K562 (cell line): ENCODE measurements around the gene ORMDL2. TPM values are rescaled to one million over a fixed set of nuclear protein-coding genes. Genes with fewer than 3 reads are reported as not detected.

Source experiments
- BDP1 ChIP-seq: IDR thresholded peaks from 3 replicates; pipeline ENCODE4 v1.6.1; 2011; ENCODE audit not compliant: insufficient read length, insufficient read depth
- CEBPG ChIP-seq, 3 experiments: fragments of 200-800 bp in 1 of 3; sonication (Bioruptor generic) in 1 of 3; sonication (generic) in 1 of 3; formaldehyde crosslinking in 1 of 3; IDR thresholded peaks in 2 of 3; conservative IDR thresholded peaks in 1 of 3; 2 replicates each; pipeline versions ENCODE4 v1.6.1 to v1.8.0; 2016 to 2022; ENCODE audit warnings: missing compliant biosample characterization in 2 of 3, missing genetic modification characterization in 2 of 3, mild to moderate bottlenecking in 1 of 3, missing genetic modification reagents in 1 of 3
- HMGN3 ChIP-seq: IDR thresholded peaks from 2 replicates; pipeline ENCODE4 v1.6.1; 2011; ENCODE audit warnings: borderline replicate concordance, low read depth, mild to moderate bottlenecking, mixed read lengths, low read length; ENCODE audit not compliant: insufficient read length; ENCODE audit errors: extremely low read depth
- ID3 ChIP-seq, 2 experiments: fragments of 250-450 bp in 1 of 2; fragments of 450-650 bp in 1 of 2; sonication (Bioruptor Pico) in 1 of 2; IDR thresholded peaks; 2 replicates each; pipeline versions ENCODE4 v1.6.1 to v1.8.0; 2016 to 2021; ENCODE audit warnings: mild to moderate bottlenecking in 2 of 2, moderate library complexity in 2 of 2, missing compliant biosample characterization in 1 of 2, missing genetic modification characterization in 1 of 2
- MEF2A ChIP-seq: IDR thresholded peaks from 2 replicates; pipeline ENCODE4 v1.6.1; 2011; ENCODE audit warnings: low read depth, mild to moderate bottlenecking, low read length, moderate library complexity; ENCODE audit not compliant: control insufficient read depth
- MLX ChIP-seq, 2 experiments: fragments of 450-650 bp in 1 of 2; sonication (generic) in 1 of 2; formaldehyde crosslinking; conservative IDR thresholded peaks; 2 replicates each; pipeline versions ENCODE4 v1.4.0 to v1.8.1; 2020 to 2022; ENCODE audit warnings: mild to moderate bottlenecking in 1 of 2, missing genetic modification reagents in 1 of 2
- POLR3A ChIP-seq: IDR thresholded peaks from 2 replicates; pipeline ENCODE4 v1.6.1; 2011; ENCODE audit warnings: borderline replicate concordance, mild to moderate bottlenecking, moderate library complexity; ENCODE audit not compliant: insufficient read length, insufficient read depth; ENCODE audit errors: extremely low read depth
- PPARD ChIP-seq: fragments of 250-450 bp; sonication (Bioruptor Pico); IDR thresholded peaks from 2 replicates; pipeline ENCODE4 v1.8.0; 2022; ENCODE audit warnings: inconsistent platforms, mild to moderate bottlenecking, moderate library complexity
- THRAP3 ChIP-seq: fragments of 450-650 bp; IDR thresholded peaks from 2 replicates; pipeline ENCODE4 v1.6.1; 2016; ENCODE audit warnings: mild to moderate bottlenecking, inconsistent platforms, borderline replicate concordance
- USF2 ChIP-seq: sonication (generic); formaldehyde crosslinking; IDR thresholded peaks from 2 replicates; pipeline ENCODE4 v1.5.0; 2020; ENCODE audit warnings: missing genetic modification reagents
- XRCC3 ChIP-seq: fragments of 450-650 bp; IDR thresholded peaks from 2 replicates; pipeline ENCODE4 v1.6.1; 2017; ENCODE audit warnings: mild to moderate bottlenecking, moderate library complexity
- ZNF644 ChIP-seq: fragments of 200-800 bp; sonication (Bioruptor generic); IDR thresholded peaks from 2 replicates; pipeline ENCODE4 v1.6.1; 2016; ENCODE audit warnings: low read depth, missing genetic modification characterization, missing compliant biosample characterization
- polyA plus RNA-seq, 8 experiments: library from polyadenylated mRNA; depleted of rRNA in 4 of 8; stranded (reverse) in 5 of 8; unstranded in 3 of 8; fragments of >200 nt; fragmentation: Nextera tagmentation in 2 of 8; fragmentation: Illumina TruSeq in 1 of 8; extraction: Ambion mirVana in 2 of 8; extraction: Trizol in 1 of 8; gene quantifications; 2 replicates each; pipeline versions ENCODE4 v1.2.1 to v1.2.3, GENCODE V29; 2011 to 2014; ENCODE audit warnings: inconsistent platforms in 1 of 8, missing spikeins in 1 of 8
- total RNA-seq, 7 experiments: library from RNA; depleted of rRNA in 6 of 7; stranded (reverse); fragments of >200 nt in 6 of 7; fragmentation: Illumina TruSeq in 2 of 7; extraction: Trizol in 2 of 7; gene quantifications; 2 replicates each; pipeline versions ENCODE4 v1.2.1 to v1.2.3, GENCODE V29; 2011 to 2021; ENCODE audit warnings: low replicate concordance in 1 of 7

The ORMDL2 gene
- total and polyA plus RNA-seq, 9 of the 15 experiments (the other 6 are each of a cell fraction or from before 2014, with no cell fraction given) = 9.9 to 113 (median 34.4) TPM

GRCh38 chr12:55817345-55818139 lies at the start of gene ORMDL2, which contains the start of gene SARNP (continued):
- TF ChIP-seq MLX (CRISPR knock-in tag; conservative IDR thresholded peaks at IDR 0.05) = 0 out of 4 replicates have a peak, but pooled peaks of 1 of the 2 experiments have one; percentile 85
- no peak for TF ChIP-seq HMGN3
- peak; percentile 78; the same call in 1 of the 2 replicates for TF ChIP-seq THRAP3
- TF ChIP-seq ID3 (CRISPR knock-in tag; IDR thresholded peaks at IDR 0.05) = no peak
- TF ChIP-seq ID3 (tag; IDR thresholded peaks at IDR 0.05) = no peak
- TF ChIP-seq POLR3A = no peak
- no peak for TF ChIP-seq PPARD (CRISPR knock-in tag)
- TF ChIP-seq USF2 = no peak
- no peak for TF ChIP-seq BDP1
- no peak for TF ChIP-seq ZNF644 (tag)
- no peak for TF ChIP-seq MEF2A
- TF ChIP-seq CEBPG (CRISPR knock-in tag; IDR thresholded peaks at IDR 0.05) = peak; percentile 50; the same call in 1 of the 2 replicates
- TF ChIP-seq CEBPG (tag; conservative IDR thresholded peaks at IDR 0.05 in 1 of 2, IDR thresholded peaks at IDR 0.05 in 1 of 2) = peak in 1 of 2 experiments; percentile 30; a peak in 1 of 4 replicates
- no peak for TF ChIP-seq XRCC3
